GM23338 (cell line): ENCODE results near the gene CPXM2. TPM values are rescaled to one million over a fixed set of nuclear protein-coding genes. Genes with fewer than 3 reads are reported as not detected.

Experiments
- ATAC-seq: fragments of 200-7000 bp; cut with Tn5 transposase; 3 replicates; pipeline ENCODE4 v1.9.1; 2020
- DNase-seq: peaks from one replicate; pipeline ENCODE4 v3.0.0-alpha.2; 2015; ENCODE audit warnings: low spot score
- H2AFZ ChIP-seq: fragments of 200-600 bp; sonication (generic); 2 replicates; pipeline ENCODE4 v1.8.0; 2016; ENCODE audit warnings: antibody characterized with exemption, mild to moderate bottlenecking, moderate library complexity
- H3F3A ChIP-seq: fragments of 200-600 bp; sonication (generic); replicated peaks from 2 replicates; pipeline ENCODE4 v1.8.0; 2017; ENCODE audit warnings: antibody characterized with exemption, mixed run types, low read depth
- H3K27ac ChIP-seq: fragments of 200-600 bp; sonication (generic); 2 replicates; pipeline ENCODE4 v1.6.1; 2016; ENCODE audit warnings: low read depth
- H3K27me3 ChIP-seq: fragments of 200-600 bp; sonication (generic); 2 replicates; pipeline ENCODE4 v1.8.0; 2016; ENCODE audit warnings: mild to moderate bottlenecking, mixed run types, moderate library complexity; ENCODE audit not compliant: insufficient read depth
- H3K36me3 ChIP-seq: fragments of 200-600 bp; sonication (generic); 2 replicates; pipeline ENCODE4 v1.8.0; 2016; ENCODE audit warnings: mild to moderate bottlenecking; ENCODE audit not compliant: insufficient read depth
- H3K4me1 ChIP-seq: fragments of 200-600 bp; sonication (generic); 2 replicates; pipeline ENCODE4 v1.8.0; 2016; ENCODE audit warnings: mild to moderate bottlenecking, moderate library complexity; ENCODE audit not compliant: insufficient read depth
- H3K4me2 ChIP-seq: fragments of 200-600 bp; sonication (generic); 2 replicates; pipeline ENCODE4 v1.7.1; 2017; ENCODE audit warnings: mixed run types
- H3K4me3 ChIP-seq: fragments of 200-600 bp; sonication (generic); 2 replicates; pipeline ENCODE4 v1.6.1; 2016; ENCODE audit warnings: mixed run types
- H3K79me2 ChIP-seq: fragments of 200-600 bp; sonication (generic); replicated peaks from 2 replicates; pipeline ENCODE4 v1.8.0; 2017; ENCODE audit warnings: mild to moderate bottlenecking; ENCODE audit not compliant: insufficient read depth
- H3K9me2 ChIP-seq: fragments of 200-600 bp; sonication (generic); 2 replicates; pipeline ENCODE4 v1.8.0; 2017; ENCODE audit not compliant: insufficient read depth
- H4K20me1 ChIP-seq: fragments of 200-600 bp; sonication (generic); replicated peaks from 2 replicates; pipeline ENCODE4 v1.8.0; 2017; ENCODE audit warnings: mild to moderate bottlenecking; ENCODE audit not compliant: insufficient read depth
- H3K27ac Mint-ChIP-seq: 2 replicates; pipeline ENCODE4 v1.8.0; 2020; ENCODE audit warnings: inconsistent platforms, mild to moderate bottlenecking, moderate library complexity, mixed read lengths
- H3K27me3 Mint-ChIP-seq: 3 replicates; pipeline ENCODE4 v1.8.0; 2022; ENCODE audit warnings: low read depth, mild to moderate bottlenecking, moderate library complexity, mixed read lengths, inconsistent platforms; ENCODE audit not compliant: insufficient read depth, poor library complexity
- H3K36me3 Mint-ChIP-seq: 3 replicates; pipeline ENCODE4 v1.8.0; 2021; ENCODE audit warnings: low read depth, mild to moderate bottlenecking, inconsistent platforms, moderate library complexity, mixed read lengths
- H3K4me1 Mint-ChIP-seq: 3 replicates; pipeline ENCODE4 v1.8.0; 2020; ENCODE audit warnings: mild to moderate bottlenecking, inconsistent platforms, mixed read lengths
- H3K4me3 Mint-ChIP-seq: 3 replicates; pipeline ENCODE4 v1.8.0; 2021; ENCODE audit warnings: moderate library complexity, mild to moderate bottlenecking, inconsistent platforms, mixed read lengths
- H3K9me3 Mint-ChIP-seq: 3 replicates; pipeline ENCODE4 v1.8.0; 2020; ENCODE audit warnings: moderate library complexity, mild to moderate bottlenecking, inconsistent platforms, mixed read lengths
- CREB1 ChIP-seq: fragments of 250-450 bp; sonication (Bioruptor Pico); IDR thresholded peaks from 2 replicates; pipeline ENCODE4 v1.5.0; 2020; ENCODE audit warnings: low read depth, mild to moderate bottlenecking, moderate library complexity
- CTCF ChIP-seq, 2 experiments: fragments of 200-600 bp in 1 of 2; sonication (generic) in 1 of 2; conservative IDR thresholded peaks; 2 replicates each; pipeline versions ENCODE4 v1.5.1 to v1.6.1; 2016 to 2017; ENCODE audit warnings: antibody characterized with exemption in 2 of 2, low read depth in 2 of 2, mild to moderate bottlenecking in 2 of 2, moderate library complexity in 1 of 2
- ETS1 ChIP-seq: IDR thresholded peaks from 2 replicates; pipeline ENCODE4 v1.6.1; 2016; ENCODE audit warnings: antibody characterized with exemption
- EZH2 ChIP-seq: fragments of 200-600 bp; sonication (generic); IDR thresholded peaks from one replicate; pipeline ENCODE4 v1.8.0; 2017; ENCODE audit warnings: antibody characterized with exemption, mild to moderate bottlenecking, low read depth; ENCODE audit not compliant: unreplicated experiment
- EZH2phosphoT487 ChIP-seq: fragments of 200-600 bp; sonication (generic); IDR thresholded peaks from one replicate; pipeline ENCODE4 v1.8.1; 2018; ENCODE audit warnings: antibody characterized with exemption; ENCODE audit not compliant: unreplicated experiment
- JUNB ChIP-seq: IDR thresholded peaks from one replicate; pipeline ENCODE4 v1.6.1; 2016; ENCODE audit warnings: antibody characterized with exemption; ENCODE audit not compliant: unreplicated experiment
- NANOG ChIP-seq: IDR thresholded peaks from 2 replicates; pipeline ENCODE4 v1.6.1; 2016; ENCODE audit warnings: antibody characterized with exemption, borderline replicate concordance
- POLR2AphosphoS5 ChIP-seq: IDR thresholded peaks from 2 replicates; pipeline ENCODE4 v1.6.1; 2016; ENCODE audit warnings: antibody characterized with exemption, low read depth
- REST ChIP-seq: IDR thresholded peaks from one replicate; pipeline ENCODE4 v1.6.1; 2018; ENCODE audit warnings: antibody characterized with exemption; ENCODE audit not compliant: unreplicated experiment
- STAT1 ChIP-seq: IDR thresholded peaks from one replicate; pipeline ENCODE4 v1.6.1; 2016; ENCODE audit warnings: antibody characterized with exemption; ENCODE audit not compliant: unreplicated experiment
- ZNF114 ChIP-seq: fragments of 250-450 bp; sonication (Bioruptor Pico); IDR thresholded peaks from 2 replicates; pipeline ENCODE4 v1.5.0; 2020; ENCODE audit warnings: mild to moderate bottlenecking, moderate library complexity
- ZNF331 ChIP-seq: fragments of 250-450 bp; sonication (Bioruptor Pico); IDR thresholded peaks from 2 replicates; pipeline ENCODE4 v1.5.0; 2020; ENCODE audit warnings: low read depth, mild to moderate bottlenecking, moderate library complexity
- ZNF462 ChIP-seq: fragments of 250-450 bp; sonication (Bioruptor Pico); IDR thresholded peaks from 2 replicates; pipeline ENCODE4 v1.5.0; 2020; ENCODE audit warnings: mild to moderate bottlenecking, moderate library complexity
- polyA plus RNA-seq: library from polyadenylated mRNA; unstranded; fragments of >200 nt; fragmentation: Nextera tagmentation; extraction: Ambion mirVana; gene quantifications from 2 replicates; pipeline ENCODE4 v1.2.1, GENCODE V29; 2016
- total RNA-seq: library from RNA; depleted of rRNA; stranded (reverse); fragments of >200 nt; shearing (Covaris generic); gene quantifications from 2 replicates; pipeline ENCODE4 v1.2.3, GENCODE V29; 2014

The CPXM2 gene
- total and polyA plus RNA-seq, 2 experiments from 2014 or later = 1.6 to 8.1 TPM

GRCh38 chr10:123854498-123854897 is 37.1 kb downstream of the CPXM2 start:
- Histone ChIP-seq H3K79me2 (no peaks in the 10 kb centered on the region), H3K27ac (no peak overlapping the region), H4K20me1 (no peaks in the 10 kb centered on the region), H3K4me1 (no peaks in the 10 kb centered on the region), H3K36me3 (no peaks in the 10 kb centered on the region), H2AFZ (no peak overlapping the region), H3K27me3 (no peaks in the 10 kb centered on the region), H3K9me2 (no peaks in the 10 kb centered on the region), H3K4me2 (no peak overlapping the region), H3F3A (no peaks in the 10 kb centered on the region), H3K4me3 (no peak overlapping the region)
- H3K36me3 Mint-ChIP-seq = no peaks in the 10 kb centered on the region; the same call in 2 of the 3 replicates
- no peak overlapping the region for H3K4me3 Mint-ChIP-seq
- no peaks in the 10 kb centered on the region for H3K9me3 Mint-ChIP-seq
- TF ChIP-seq ZNF114 (CRISPR knock-in tag) = no peak
- no peak for TF ChIP-seq POLR2AphosphoS5
- no peak for TF ChIP-seq JUNB
- TF ChIP-seq STAT1 = no peak
- no peak for TF ChIP-seq NANOG
- TF ChIP-seq ZNF462 = no peak
- TF ChIP-seq CREB1 (CRISPR knock-in tag) = no peak
- TF ChIP-seq ETS1 = no peak
- TF ChIP-seq CTCF (conservative IDR thresholded peaks at IDR 0.05; ENCODE audit: low read depth in 2 of 2) = no peak
- no peak for TF ChIP-seq ZNF331
- TF ChIP-seq EZH2 = no peak
- no peak for TF ChIP-seq REST
- TF ChIP-seq EZH2phosphoT487 = no peak
- ATAC-seq (no peak), DNase-seq (no peak)
- no peaks in the 10 kb centered on the region for H3K27me3 Mint-ChIP-seq
- H3K4me1 Mint-ChIP-seq = peaks cover 6% of the 10 kb centered on the region
- H3K27ac Mint-ChIP-seq = no peak overlapping the region
